Thymus (tissue), 11 donors: ENCODE data around the gene SH3BP2. TPM values are rescaled to one million over a fixed set of nuclear protein-coding genes. Genes with fewer than 3 reads are reported as not detected.
A peak's percentile ranks its signal among the peaks of the same experiment; 100 is the strongest.

Experiments used
- DNase-seq, 9 donors: peaks; one replicate each; pipeline ENCODE4 v3.0.0-alpha.2; 2013; ENCODE audit warnings: low spot score in 9 of 9, low read depth in 6 of 9, missing footprints in 1 of 9
- H3K27ac ChIP-seq, 2 donors: one replicate each; pipeline ENCODE4 v1.5.1; 2013; ENCODE audit warnings: control low read depth in 1 of 2, low read depth in 1 of 2, low read length in 1 of 2, mild to moderate bottlenecking in 1 of 2, moderate library complexity in 1 of 2
- H3K27me3 ChIP-seq, 2 donors: one replicate each; pipeline ENCODE4 v1.5.1; 2013; ENCODE audit warnings: low read length in 1 of 2; ENCODE audit not compliant: control insufficient read depth in 2 of 2, insufficient read depth in 1 of 2
- H3K36me3 ChIP-seq, 2 donors: one replicate each; pipeline ENCODE4 v1.5.1; 2013; ENCODE audit warnings: low read length in 1 of 2, mild to moderate bottlenecking in 1 of 2, moderate library complexity in 1 of 2; ENCODE audit not compliant: control insufficient read depth in 2 of 2, insufficient read depth in 2 of 2
- H3K4me1 ChIP-seq, 2 donors: one replicate each; pipeline ENCODE4 v1.5.1; 2013; ENCODE audit warnings: low read length in 2 of 2; ENCODE audit not compliant: control insufficient read depth in 2 of 2, insufficient read depth in 2 of 2
- H3K4me3 ChIP-seq, 2 donors: one replicate each; pipeline ENCODE4 v1.5.1; 2013; ENCODE audit warnings: low read length in 2 of 2, control low read depth in 1 of 2, mild to moderate bottlenecking in 1 of 2
- H3K9me3 ChIP-seq, 2 donors: one replicate each; pipeline ENCODE4 v1.5.1; 2013; ENCODE audit warnings: low read length in 1 of 2, mild to moderate bottlenecking in 1 of 2; ENCODE audit not compliant: control insufficient read depth in 2 of 2, insufficient read depth in 1 of 2
- WGBS: extraction: QIAGEN DNeasy Blood & Tissue Kit; methylation state at CpG from one replicate; pipeline ENCODE4 v1.1.7; 2013; 5-methylcytosine and 5-hydroxymethylcytosine counted together
- polyA plus RNA-seq: library from polyadenylated mRNA; stranded (reverse); fragments of 200-250 nt; gene quantifications from one replicate; pipeline ENCODE4 v1.2.3, GENCODE V29; 2013
- total RNA-seq: library from RNA; stranded (reverse); fragments of 120-200 nt; gene quantifications from one replicate; pipeline ENCODE4 v1.2.4, GENCODE V29; 2013
- donor health status: healthy.

SH3BP2 gene
- total and polyA plus RNA-seq, 2 donors, result 10.6 to 43.9 TPM

DNA sequence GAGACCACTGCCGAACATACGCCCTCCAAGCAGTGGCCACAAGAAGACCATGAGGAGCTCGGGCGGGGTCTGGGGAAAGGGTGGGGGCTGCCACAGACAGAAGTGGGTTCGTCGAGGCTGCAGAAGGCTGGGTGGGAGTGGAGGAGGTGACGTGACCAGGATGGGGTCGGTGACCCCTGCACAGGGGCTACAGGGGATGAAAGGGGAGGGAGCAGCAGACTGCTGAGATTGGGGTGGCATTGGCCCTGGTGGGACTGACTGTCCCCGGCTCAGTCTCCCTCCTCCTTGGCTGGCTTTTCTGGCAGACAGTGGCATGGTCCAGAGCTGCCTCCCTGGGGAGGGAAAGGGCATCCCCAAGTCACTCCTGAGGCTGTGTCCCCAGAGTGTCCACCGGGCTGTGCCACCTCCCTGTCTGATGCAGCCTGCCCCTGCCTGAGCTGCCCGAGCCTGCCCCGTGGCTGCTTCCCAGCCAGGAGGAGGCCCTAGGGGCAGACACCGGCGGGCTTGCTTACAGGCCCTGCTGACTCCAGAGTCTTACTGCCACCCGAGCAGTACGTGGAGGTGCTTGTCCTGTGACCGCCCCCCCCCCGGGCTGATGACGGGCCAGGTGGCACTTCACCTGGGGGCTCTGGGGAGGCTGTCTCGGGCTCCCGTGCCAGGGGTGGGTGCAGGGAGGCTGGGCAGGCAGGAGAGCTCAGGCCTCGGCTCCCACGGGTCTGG, 7.2 kb downstream of the SH3BP2 start:
- no peaks in the 10 kb centered on the region for H3K36me3 ChIP-seq
- WGBS, result 84% methylated on average over 23 of the region's 23 CpGs
- H3K4me1 ChIP-seq, result peaks cover 41 to 53% of the 10 kb centered on the region in 2 donors
- no peak for DNase-seq
- peak overlapping the region; percentile 16 to 25 for H3K4me3 ChIP-seq
- peak overlapping the region; percentile 44 to 86 for H3K27ac ChIP-seq
- peaks cover 0 to 10% of the 10 kb centered on the region in 2 donors for H3K27me3 ChIP-seq
- H3K9me3 ChIP-seq, result no peaks in the 10 kb centered on the region

DNA sequence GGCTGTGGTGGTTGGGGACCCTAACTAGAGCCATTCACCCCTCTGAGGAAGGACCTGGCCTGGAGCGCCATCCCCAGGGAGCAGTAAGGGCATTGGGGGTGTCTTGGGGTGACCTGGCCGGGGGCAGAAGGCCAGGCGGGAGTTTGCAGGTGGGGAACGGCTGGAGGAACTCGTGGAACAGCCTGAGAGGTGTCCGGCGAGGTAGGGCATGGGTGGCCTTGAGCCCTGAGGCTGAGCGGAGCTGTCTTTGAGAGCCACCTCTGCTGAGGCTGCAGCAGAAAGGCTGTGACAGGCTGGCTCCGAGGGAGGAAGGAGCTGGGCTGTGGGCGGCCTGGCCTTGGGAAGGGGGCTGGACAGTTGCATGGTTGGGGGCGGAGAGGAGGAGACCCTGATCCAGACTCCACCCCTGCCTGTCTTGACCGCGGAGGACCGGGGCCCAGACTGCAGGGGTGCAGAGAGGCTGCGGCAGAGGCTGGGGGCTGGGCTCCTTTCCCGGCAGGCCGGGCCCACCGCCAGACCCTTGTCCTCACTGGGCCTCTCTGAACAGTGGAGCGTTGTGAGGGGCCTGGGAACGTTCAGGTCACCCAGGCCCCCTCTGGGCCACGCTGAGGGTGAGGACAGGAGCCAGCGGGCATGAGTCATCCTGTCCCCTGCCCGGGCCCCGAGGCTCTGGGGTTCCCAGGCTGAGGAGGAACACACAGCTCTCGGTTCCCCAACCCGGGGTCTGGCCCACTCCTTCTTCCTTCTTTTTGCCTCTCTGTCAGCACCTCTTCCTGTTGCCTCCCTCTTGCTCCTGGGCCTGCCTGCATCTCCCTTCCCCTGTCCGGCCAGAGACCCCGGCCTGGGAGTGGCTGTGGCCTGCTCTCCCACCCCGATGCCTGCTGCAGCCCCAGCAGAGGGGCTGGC, 8.1 kb downstream of the SH3BP2 start:
- Histone ChIP-seq H3K4me1 (peaks cover 41 to 55% of the 10 kb centered on the region in 2 donors), H3K9me3 (no peaks in the 10 kb centered on the region), H3K27ac (peak overlapping the region; percentile 44 to 49), H3K27me3 (peaks cover 0 to 2% of the 10 kb centered on the region in 2 donors), H3K4me3 (no peak overlapping the region), H3K36me3 (no peaks in the 10 kb centered on the region)
- no peak for DNase-seq
- whole genome bisulfite sequencing, result 49% methylated on average over 29 of the region's 29 CpGs

DNA sequence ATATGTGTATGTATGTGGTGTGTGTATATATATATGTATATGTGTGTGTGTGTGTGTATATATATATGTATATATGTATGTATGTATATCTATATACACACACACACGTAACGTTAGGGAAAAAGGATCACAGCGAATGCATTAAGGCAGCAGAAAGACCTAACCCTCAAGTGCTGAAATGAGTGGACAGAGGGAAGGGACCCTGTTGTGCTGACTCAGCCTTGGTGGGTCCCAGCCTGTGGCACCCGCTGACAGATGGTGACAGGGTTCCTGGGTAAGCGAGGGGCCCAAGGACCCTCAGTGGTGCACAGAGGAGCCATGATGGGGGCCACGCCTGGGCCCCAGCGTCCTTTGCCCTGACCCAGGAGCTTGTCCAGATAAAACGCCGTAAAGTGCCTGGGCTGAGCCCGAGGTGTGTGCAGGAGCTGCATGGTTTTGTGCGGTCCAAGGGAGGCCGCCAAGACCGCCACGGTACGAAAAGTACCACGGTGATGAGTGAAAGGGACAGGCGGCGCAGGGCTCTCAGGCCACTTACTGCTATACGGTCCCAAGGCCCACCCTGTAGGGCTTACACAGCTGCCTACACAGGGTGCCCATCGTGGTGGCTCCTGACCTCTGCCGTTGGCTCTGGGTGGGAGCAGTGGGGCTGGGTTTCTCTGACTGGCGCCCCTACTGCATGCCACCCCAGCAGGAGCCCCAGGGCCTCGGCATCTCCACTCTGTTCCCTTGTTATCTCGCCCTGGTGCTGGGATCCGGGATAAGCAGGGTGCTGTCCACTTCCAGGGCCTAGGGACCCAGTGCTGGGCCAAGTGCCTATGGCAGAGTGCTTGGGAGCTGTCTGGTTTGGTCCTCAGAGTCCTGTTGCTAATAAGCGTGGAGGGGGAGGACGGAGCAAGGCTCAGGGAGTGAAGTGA, 10.0 kb downstream of the SH3BP2 start:
- WGBS, result 98% methylated on average over 27 of the region's 27 CpGs
- no peaks in the 10 kb centered on the region for H3K9me3 ChIP-seq
- H3K27me3 ChIP-seq, result no peaks in the 10 kb centered on the region
- H3K36me3 ChIP-seq, result peaks cover 0 to 4% of the 10 kb centered on the region in 2 donors
- H3K4me1 ChIP-seq, result peaks cover 37 to 61% of the 10 kb centered on the region in 2 donors
- no peak for DNase-seq
- no peak overlapping the region for H3K4me3 ChIP-seq
- H3K27ac ChIP-seq, result no peak overlapping the region

DNA sequence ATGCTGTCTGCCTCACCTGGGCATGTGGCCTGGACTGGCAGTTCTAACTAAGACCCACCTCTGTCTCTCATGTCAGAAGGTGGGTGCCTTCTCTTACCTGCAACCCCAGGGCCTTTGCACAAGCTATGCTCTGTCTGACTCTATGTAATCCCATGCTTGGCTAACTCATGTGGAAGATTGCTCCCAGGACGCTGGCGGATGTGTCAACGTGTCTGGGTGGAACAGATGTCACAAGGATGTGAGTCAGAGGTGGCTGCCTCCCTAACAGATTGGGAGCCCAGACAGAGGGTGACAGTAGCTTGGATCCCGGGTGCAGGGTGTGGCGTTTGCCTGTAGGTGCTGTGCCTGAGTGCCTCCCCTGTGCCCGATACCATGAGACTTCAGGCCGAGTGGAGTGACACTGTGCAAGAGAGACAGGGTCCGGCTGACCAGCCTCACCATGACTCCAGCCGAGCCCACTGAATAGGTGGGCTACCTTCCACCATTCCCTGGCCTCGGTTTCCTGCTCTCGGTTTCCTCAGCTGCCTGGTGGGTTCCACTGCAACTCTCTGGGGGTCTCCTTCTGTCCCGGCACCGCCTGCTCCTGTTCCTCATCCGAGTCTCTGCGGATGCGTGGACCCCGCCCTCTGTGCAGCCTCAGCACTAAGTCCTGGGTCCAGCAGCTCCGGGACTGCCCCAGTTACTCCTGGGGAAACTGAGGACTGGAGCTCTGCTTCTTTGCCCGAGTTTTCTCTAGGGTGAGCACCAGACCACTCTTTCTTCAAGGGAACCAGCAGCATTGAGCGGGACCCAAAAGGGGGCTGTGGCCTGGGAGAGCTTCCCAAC, 11.0 kb downstream of the SH3BP2 start:
- Histone ChIP-seq H3K4me1 (peaks cover 27 to 51% of the 10 kb centered on the region in 2 donors), H3K27ac (no peak overlapping the region), H3K9me3 (no peaks in the 10 kb centered on the region), H3K36me3 (peaks cover 0 to 4% of the 10 kb centered on the region in 2 donors), H3K4me3 (no peak overlapping the region), H3K27me3 (no peaks in the 10 kb centered on the region)
- no peak for DNase-seq
- 98% methylated on average over 20 of the region's 20 CpGs for WGBS

DNA sequence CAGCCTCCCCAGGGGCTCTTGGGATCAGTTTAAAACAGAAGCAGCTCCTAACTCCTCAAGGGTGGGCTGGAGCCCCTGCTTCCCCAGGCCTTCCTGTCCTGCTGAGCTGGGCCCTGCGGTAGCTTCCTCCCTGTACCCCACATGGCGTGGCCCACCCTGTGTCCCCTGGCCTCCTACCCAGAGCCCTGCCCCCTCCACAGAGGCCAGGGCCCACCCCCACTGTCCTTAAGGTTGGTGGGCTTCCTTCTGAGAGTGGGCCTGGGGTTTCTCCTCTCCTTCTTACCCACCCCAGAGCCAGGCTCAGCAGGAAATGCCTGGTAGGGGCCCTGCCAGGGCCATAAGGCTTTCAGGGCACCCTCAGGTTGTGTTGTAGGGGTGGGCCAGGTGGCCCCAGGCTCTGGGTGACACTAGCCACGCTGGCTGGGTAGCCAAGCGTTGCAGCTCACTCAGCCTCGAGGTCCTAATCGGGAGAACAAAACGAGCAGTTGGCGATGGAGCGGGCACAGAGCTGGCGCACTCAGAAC, 11.6 kb downstream of the SH3BP2 start:
- Histone ChIP-seq H3K4me1 (peaks cover 21 to 44% of the 10 kb centered on the region in 2 donors), H3K9me3 (no peaks in the 10 kb centered on the region), H3K27ac (no peak overlapping the region), H3K27me3 (no peaks in the 10 kb centered on the region), H3K36me3 (peaks cover 0 to 4% of the 10 kb centered on the region in 2 donors), H3K4me3 (no peak overlapping the region)
- no peak for DNase-seq
- 93% methylated on average over 10 of the region's 10 CpGs for WGBS

DNA sequence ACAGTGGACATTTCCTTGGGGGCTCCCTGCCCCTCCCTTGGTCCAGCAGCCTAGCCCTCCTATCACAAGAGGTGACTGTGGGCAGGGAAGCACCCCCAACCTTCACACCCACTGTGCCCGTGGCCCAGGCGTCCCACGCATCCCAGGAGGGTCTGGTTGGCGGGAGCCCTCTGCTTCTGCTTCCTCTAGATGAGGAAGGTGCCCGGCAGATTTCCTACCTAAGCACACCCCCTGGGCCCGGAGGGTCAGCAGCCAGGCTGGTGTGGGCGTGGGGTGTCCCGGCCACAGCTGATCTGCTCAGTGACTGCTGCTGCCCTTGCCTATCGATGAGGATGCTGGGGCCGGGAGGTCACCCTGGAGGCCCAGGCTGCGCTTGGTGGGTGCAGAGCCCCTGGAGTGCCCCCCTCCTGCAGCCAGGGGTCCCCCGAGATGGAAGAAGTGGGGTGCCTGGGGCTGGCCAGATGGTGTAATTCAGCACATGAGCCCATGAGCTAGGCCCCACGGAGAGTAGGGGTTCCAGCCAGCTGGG, 12.2 kb downstream of the SH3BP2 start:
- Histone ChIP-seq H3K27ac (no peak overlapping the region), H3K27me3 (no peaks in the 10 kb centered on the region), H3K4me3 (no peak overlapping the region), H3K36me3 (peaks cover 0 to 4% of the 10 kb centered on the region in 2 donors), H3K9me3 (no peaks in the 10 kb centered on the region), H3K4me1 (peaks cover 15 to 39% of the 10 kb centered on the region in 2 donors)
- WGBS, result 94% methylated on average over 13 of the region's 13 CpGs
- DNase-seq, result no peak

DNA sequence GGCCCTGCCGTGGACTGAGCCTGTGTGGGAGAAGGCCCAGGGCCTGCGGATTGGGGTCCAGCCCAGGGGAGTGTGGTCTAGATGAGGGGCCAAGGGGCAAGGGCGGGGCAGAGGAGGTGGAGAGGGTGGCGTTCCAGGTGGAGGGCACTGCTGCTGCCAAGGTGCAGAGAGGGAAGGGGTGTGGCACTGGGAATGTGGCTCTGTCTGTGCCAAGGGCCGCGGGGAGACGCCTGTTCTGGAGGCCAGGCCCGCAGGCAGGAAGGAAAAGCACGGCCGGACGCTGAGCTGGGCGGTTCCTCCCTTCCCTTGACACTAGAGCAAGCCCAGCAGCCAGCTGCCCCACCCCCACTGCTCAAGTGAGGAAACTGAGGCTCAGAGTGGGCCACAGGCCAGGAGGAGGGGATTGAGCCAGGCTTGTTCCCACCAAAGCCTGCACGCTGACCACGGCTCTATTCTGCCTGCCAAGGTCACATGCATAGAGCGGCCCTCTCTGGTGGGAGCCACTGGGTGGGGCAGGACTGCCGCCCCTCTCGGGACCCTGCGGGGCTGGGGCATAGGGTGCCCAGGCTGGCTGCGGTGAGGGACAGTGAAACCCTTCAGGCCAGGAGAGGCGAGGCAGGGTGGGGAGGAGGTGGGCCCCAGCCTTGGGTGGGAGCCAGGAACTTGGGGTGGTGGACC, 13.0 kb downstream of the SH3BP2 start:
- Histone ChIP-seq H3K9me3 (no peaks in the 10 kb centered on the region), H3K27me3 (no peaks in the 10 kb centered on the region), H3K27ac (no peak overlapping the region), H3K36me3 (peaks cover 0 to 4% of the 10 kb centered on the region in 2 donors), H3K4me3 (no peak overlapping the region), H3K4me1 (peaks cover 8 to 37% of the 10 kb centered on the region in 2 donors)
- no peak for DNase-seq
- 92% methylated on average over 20 of the region's 20 CpGs for WGBS
